HEK293T (cell line): ENCODE measurements around the gene OR12D1.

Experiments
- FOXM1 ChIP-seq: fragments of 450-650 bp; IDR thresholded peaks from 2 replicates; pipeline ENCODE4 v1.6.1; 2017; ENCODE audit warnings: mild to moderate bottlenecking, borderline replicate concordance
- PKNOX1 ChIP-seq: fragments of 450-650 bp; IDR thresholded peaks from 2 replicates; pipeline ENCODE4 v1.6.1; 2016
- SP1 ChIP-seq: fragments of 450-650 bp; IDR thresholded peaks from 2 replicates; pipeline ENCODE4 v1.6.1; 2017
- SUZ12 ChIP-seq: fragments of 450-650 bp; IDR thresholded peaks from 2 replicates; pipeline ENCODE4 v1.6.1; 2016; ENCODE audit warnings: mild to moderate bottlenecking

DNA sequence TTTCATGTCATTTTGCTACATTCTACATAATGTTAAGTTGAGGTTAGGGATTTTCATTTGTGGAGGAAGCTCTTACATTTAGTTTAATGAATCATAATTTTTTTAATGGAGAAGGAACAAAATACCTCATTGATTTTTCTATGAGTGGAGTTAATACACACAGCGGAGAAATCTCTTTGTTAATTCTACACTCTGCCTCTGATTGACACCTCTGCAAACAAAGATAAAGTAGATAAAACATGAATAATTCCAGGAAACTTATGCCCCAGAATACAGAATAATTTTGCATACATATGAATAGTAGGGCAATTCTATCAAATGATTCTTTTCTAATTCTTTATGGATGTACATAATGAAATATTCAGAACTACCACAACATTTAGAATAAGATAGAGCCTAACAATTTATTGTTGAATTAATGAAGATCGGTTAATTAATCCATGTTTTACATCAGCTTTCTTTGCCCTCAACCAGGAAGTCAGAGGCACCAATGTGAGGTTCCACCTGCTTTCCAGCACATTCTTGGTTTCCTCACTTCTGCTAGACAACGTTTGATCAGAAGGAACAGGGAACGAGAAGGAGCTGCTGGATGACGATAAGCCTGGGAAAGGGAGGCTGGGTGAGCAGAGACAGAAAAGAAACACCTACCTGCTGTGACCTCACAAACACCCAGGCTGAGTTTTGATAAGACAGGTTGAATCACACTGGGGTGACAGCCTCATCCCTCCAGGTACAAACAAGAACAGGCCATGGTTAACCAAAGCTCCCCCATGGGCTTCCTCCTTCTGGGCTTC lies 46.5 kb downstream of the OR12D1 start:
- TF ChIP-seq SP1 (no peak), SUZ12 (no peak), PKNOX1 (no peak), FOXM1 (no peak)
